Measurements from ENCODE around the gene AQP1.

Gene AQP1

DNA sequence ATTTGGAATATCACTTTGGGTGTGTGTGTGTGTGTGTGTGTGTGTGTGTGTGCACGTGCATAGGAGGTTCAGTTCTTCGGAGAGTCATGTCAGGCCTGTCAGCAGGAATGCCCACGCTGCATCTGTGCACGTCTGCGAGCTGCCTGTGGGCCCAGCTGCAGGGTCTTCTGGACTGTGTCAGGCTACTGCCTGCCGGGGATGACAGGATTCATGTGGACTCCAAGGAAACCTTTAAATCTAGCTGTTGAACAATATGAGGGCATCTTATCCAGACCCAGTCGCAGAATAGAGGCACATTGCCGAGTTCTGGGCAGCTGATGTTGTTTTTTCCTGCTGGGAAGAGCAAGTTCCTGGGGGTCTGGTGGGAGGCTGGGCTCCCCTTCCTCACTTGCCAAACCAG is 19.0 kb downstream of the AQP1 start:
- no peaks in the 10 kb centered on the region for H3K36me3 Mint-ChIP-seq
- no peak for ATAC-seq

DNA sequence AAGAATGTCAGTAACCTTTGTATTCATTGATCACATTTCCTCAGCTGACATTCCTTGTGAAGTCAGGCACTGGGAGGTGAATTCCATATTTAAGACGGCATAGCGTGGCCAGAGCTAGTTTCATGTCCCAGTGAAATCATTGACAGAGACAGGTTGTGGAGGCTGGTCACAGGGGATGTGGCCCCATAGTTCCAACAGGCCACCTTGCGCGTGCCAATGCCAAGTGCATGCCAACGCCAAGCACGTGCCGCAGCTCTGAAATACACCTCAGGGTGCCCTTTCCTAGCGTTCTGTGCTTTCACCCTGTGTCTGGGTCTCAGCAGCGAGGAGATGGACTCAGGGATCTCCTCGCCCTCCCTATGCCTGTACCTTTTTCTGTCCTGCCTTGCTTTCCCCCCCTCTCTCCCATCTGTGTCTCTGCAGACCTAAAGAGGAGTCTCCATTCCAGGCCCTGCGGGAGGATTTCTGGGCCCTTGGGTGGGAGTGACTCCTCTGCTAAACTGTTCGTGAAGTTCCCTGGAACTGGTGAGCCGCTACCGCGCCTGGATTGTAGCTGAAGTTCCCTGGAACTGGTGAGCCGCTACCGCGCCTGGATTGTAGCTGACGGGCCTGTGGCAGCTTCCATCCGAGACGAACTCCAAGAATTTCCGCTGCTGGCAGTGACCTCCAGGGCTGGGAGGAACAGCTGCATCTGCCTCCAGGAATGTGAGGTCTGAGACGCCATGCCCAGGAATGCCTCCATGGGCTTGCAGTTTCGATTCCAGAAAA is 19.7 kb downstream of the AQP1 start:
- ATAC-seq: no peak
- no peaks in the 10 kb centered on the region for H3K36me3 Mint-ChIP-seq
- no peak overlapping the region for H3K4me3 Mint-ChIP-seq
- H3K9me3 Mint-ChIP-seq: no peaks in the 10 kb centered on the region
- DNase-seq (ENCODE audit: low spot score in 2 of 2): peak in 1 of 2 donors; percentile 22
- no peak overlapping the region for H3K27ac Mint-ChIP-seq
- no peaks in the 10 kb centered on the region for H3K4me1 Mint-ChIP-seq

More for the DNA sequence above, 19.0 kb downstream of the AQP1 start:
- H3K27ac Mint-ChIP-seq: no peak overlapping the region
- DNase-seq (ENCODE audit: low spot score in 2 of 2): peak in 1 of 2 donors; percentile 20
- no peak overlapping the region for H3K4me3 Mint-ChIP-seq
- H3K9me3 Mint-ChIP-seq: no peaks in the 10 kb centered on the region
- no peaks in the 10 kb centered on the region for H3K4me1 Mint-ChIP-seq

GRCh38 chr7:30931929-30932540 is 20.4 kb downstream of the AQP1 start:
- no peaks in the 10 kb centered on the region for H3K36me3 Mint-ChIP-seq
- ATAC-seq (no peak), DNase-seq (ENCODE audit: low spot score in 2 of 2) (peak in 1 of 2 donors; percentile 33)
- no peak overlapping the region for H3K4me3 Mint-ChIP-seq
- no peaks in the 10 kb centered on the region for H3K4me1 Mint-ChIP-seq
- H3K27ac Mint-ChIP-seq: no peak overlapping the region
- H3K9me3 Mint-ChIP-seq: no peaks in the 10 kb centered on the region

DNA sequence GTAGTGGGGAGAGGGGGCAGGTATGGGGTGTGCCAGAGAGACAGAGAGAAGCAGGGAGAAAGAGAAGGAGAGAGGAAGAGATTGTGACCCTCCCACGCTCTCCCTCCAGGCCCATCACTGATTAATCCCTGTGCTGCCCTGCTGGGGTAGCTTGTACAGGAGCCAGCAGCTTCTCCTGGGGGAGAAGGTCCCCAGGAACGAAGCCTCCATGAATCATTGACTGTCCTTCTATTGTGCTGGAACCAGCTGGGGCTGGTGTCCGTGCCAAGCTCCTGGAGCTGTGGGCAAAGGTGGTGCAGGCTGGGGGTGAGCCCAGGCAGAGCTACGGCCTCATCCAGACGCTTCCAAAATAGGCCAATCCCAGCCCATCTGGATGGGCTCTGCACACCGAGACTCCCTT is 20.9 kb downstream of the AQP1 start:
- no peak overlapping the region for H3K4me3 Mint-ChIP-seq
- no peak for ATAC-seq
- no peak overlapping the region for H3K27ac Mint-ChIP-seq
- H3K9me3 Mint-ChIP-seq: no peaks in the 10 kb centered on the region
- H3K4me1 Mint-ChIP-seq: no peaks in the 10 kb centered on the region
- no peaks in the 10 kb centered on the region for H3K36me3 Mint-ChIP-seq
- peak in 1 of 2 donors; percentile 28 for DNase-seq (ENCODE audit: low spot score in 2 of 2)

DNA sequence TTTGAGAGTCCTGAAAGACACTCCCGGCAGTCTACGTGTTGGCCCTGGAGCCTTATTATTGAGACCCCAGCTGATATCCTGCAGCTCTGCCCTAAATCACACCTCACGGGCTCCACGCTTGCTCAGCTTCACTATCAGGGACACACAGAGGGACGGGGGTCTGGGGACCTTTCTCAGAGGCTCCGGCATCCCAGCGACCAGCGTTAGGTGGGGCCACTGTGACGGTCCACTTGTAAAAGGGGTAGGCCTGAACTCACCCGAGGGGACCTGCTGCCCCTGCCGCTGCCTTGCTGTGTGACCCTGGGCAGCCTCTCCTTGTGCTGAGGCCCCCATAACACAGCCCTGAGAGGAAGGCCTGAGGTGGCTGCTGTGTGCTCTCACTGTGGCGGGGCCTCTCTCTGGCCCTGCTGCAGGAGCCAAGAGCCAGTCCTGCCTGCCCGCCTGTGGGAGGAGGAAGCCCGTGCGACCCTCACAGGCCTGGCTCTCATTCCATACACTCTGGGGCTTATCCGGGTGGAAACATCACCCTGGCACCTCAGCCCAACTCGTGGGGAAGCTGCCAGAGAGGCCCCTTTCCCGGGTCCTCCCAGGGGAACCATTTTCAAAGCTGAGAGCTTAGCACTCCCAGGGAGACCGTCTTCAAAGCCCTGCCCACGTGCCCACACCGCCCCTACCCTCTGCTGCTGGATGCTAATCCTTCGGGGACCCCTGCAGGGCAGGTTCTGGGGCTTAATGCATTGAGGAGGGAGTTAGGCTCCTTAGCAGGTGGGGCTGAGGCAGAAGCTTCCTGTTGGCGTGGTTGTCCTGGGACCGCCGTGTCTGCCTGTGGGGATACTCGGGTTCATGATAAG is 21.7 kb downstream of the AQP1 start:
- Mint-ChIP-seq H3K4me3 (no peak overlapping the region), H3K4me1 (no peaks in the 10 kb centered on the region), H3K27ac (no peak overlapping the region), H3K9me3 (no peaks in the 10 kb centered on the region), H3K36me3 (no peaks in the 10 kb centered on the region)
- no peak for ATAC-seq
- DNase-seq (ENCODE audit: low spot score in 2 of 2): no peak

GRCh38 chr7:30934225-30934624 is 22.6 kb downstream of the AQP1 start:
- no peaks in the 10 kb centered on the region for H3K4me1 Mint-ChIP-seq
- no peak for DNase-seq (ENCODE audit: low spot score in 2 of 2)
- no peak overlapping the region for H3K27ac Mint-ChIP-seq
- no peak for ATAC-seq
- no peak overlapping the region for H3K4me3 Mint-ChIP-seq
- no peaks in the 10 kb centered on the region for H3K36me3 Mint-ChIP-seq
- H3K9me3 Mint-ChIP-seq: no peaks in the 10 kb centered on the region

DNA sequence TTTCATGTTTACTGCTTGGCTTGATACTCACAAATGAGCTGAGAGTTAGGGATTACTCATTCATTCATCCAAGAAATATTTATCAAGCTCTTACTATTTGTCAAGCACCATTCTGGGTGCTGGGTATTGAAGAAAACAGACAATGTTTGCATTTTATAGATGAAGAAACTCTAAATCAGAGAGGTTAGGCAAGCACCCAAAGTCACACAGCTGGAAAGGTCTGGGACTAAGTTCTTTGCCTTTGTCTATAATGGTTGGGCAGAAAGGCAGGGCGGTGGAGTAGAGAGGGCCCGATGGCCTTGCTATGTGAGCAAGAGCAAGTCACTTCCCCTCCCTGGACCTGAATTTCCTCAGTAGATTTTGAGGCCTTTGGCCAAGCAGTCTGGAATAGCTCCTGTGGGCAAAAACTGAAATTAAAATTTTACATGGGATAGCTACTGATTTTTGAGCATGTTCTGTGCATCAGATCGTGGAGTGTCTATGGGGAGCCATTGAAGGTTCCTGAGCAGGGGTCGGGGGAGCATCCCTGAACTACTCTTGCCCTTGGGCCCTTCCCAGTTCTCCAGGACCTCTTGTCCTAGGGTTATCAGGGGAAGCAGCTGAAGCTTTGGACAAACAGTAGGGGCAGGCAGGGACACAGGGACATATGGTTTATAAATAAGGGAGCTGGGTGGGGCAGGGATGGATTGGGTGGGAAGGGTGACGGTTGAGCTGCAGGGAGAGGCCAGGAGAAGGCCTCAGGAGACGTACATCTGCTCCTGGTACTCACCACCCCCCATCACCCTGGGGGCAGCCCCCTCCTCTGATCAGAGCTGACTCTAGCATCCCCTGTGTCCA is 23.3 kb downstream of the AQP1 start:
- H3K4me1 Mint-ChIP-seq: no peaks in the 10 kb centered on the region
- no peak overlapping the region for H3K4me3 Mint-ChIP-seq
- ATAC-seq (no peak), DNase-seq (ENCODE audit: low spot score in 2 of 2) (no peak)
- H3K9me3 Mint-ChIP-seq: no peaks in the 10 kb centered on the region
- H3K36me3 Mint-ChIP-seq: no peaks in the 10 kb centered on the region
- no peak overlapping the region for H3K27ac Mint-ChIP-seq

DNA sequence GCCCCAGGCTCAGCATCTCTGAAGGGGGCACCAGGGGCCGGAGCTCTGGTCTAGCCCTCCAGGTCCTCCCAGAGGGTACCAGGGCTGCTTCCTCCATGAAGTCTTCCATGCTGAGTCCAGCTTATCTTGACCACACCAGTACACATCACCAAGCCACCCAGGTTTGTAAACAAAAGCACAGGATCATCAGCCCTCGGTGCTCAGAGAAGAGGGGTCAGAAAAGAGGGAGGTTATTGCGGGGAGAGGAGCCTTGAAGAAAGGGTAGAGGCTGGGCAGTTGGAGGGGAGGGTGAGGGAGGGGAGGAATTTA is 23.9 kb downstream of the AQP1 start:
- Mint-ChIP-seq H3K4me1 (no peaks in the 10 kb centered on the region), H3K36me3 (no peaks in the 10 kb centered on the region), H3K4me3 (no peak overlapping the region), H3K27ac (no peak overlapping the region), H3K9me3 (no peaks in the 10 kb centered on the region)
- DNase-seq (ENCODE audit: low spot score in 2 of 2): no peak
- ATAC-seq: no peak

DNA sequence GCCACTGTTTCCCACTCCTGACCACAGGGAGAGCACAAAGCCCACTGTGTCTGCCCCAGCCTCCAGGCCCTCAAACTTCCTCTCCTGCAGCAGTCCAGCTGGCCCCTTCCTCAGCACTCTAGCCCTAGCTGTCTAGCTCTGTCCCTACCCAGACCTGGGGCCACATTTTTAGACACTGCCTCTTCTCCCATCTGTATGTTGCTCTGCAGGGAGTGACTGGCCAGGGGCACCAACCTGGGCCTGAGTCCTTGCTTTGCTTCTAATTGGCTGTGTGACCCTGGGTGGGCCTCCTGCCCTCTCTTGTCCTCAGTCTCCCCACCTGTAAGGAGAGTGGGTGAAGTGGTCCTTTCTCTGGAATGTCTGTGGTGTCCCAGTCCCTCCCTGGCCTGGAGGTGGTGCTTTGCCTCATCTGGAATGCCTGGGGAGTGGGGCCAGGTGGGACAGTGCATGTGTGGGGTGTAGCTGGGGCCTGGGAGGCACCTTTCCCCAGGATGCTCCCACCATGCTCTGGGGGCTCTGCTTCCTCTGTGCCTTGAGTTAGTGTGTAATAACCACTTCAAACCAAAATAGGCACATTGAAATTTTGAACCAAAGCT is 25.1 kb downstream of the AQP1 start:
- DNase-seq (ENCODE audit: low spot score in 2 of 2): no peak
- no peaks in the 10 kb centered on the region for H3K9me3 Mint-ChIP-seq
- ATAC-seq: peak; percentile 8
- H3K27ac Mint-ChIP-seq: no peak overlapping the region
- H3K36me3 Mint-ChIP-seq: no peaks in the 10 kb centered on the region
- H3K4me3 Mint-ChIP-seq: no peak overlapping the region
- H3K4me1 Mint-ChIP-seq: no peaks in the 10 kb centered on the region

- Mint-ChIP-seq H3K4me3 (no peak overlapping the region), H3K4me1 (no peaks in the 10 kb centered on the region), H3K27ac (no peak overlapping the region), H3K36me3 (no peaks in the 10 kb centered on the region), H3K9me3 (no peaks in the 10 kb centered on the region)
- no peak for ATAC-seq
- no peak for DNase-seq (ENCODE audit: low spot score in 2 of 2)
These were observed 25.8 kb downstream of the AQP1 start for GRCh38 chr7:30937416-30937815.

DNA sequence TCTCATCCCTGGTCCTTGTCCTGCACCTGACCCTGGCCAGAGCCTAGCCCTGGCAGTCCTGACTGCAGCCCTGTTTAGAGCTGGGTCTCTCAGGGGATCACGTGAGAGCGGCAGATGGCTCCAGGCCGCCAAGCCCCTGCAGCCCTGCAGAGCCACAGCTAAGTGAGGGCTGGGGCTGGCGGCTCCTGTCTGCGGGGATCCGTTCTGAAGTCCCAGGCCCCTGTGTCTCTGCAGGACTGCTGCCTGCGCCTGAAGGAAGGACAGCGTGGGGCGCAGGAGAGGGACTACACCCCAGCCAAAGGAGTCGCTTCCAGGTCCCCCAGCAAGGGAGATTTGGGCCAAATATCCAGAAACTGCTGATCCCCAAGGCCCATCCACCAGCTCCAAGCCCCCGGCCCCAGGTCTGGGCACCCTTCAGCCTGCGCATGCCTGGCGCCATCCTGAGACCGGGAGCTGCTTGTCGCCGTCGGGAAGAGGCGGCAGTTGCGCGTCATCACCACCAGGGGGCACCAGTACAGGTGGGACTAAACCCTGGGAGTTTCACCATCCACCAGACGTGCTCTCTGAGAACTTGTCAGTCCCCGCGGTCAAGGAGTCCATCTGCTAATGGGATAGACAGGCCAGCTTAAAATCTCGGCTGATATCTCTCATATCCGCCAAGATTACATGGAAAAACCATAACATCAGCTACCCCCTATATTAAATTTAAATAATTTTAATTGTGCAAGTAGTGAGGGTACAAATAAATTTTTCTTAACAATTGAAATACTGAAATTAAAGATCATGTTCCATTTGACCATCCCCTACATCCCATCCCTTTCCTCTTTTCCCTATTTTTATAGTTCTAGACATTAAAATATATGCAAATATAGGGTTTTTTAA is 27.0 kb downstream of the AQP1 start:
- H3K4me3 Mint-ChIP-seq: no peak overlapping the region
- peak; percentile 61 to 82 for DNase-seq (ENCODE audit: low spot score in 2 of 2)
- H3K9me3 Mint-ChIP-seq: no peaks in the 10 kb centered on the region
- ATAC-seq: peak; percentile 49
- H3K4me1 Mint-ChIP-seq: no peaks in the 10 kb centered on the region
- H3K36me3 Mint-ChIP-seq: no peaks in the 10 kb centered on the region
- H3K27ac Mint-ChIP-seq: no peak overlapping the region

- Mint-ChIP-seq H3K9me3 (peaks cover 8% of the 10 kb centered on the region), H3K36me3 (no peaks in the 10 kb centered on the region), H3K4me3 (no peak overlapping the region), H3K27ac (no peak overlapping the region), H3K4me1 (no peaks in the 10 kb centered on the region)
- DNase-seq (ENCODE audit: low spot score in 2 of 2) (no peak), ATAC-seq (no peak)
These were observed 30.1 kb downstream of the AQP1 start for GRCh38 chr7:30941582-30942323.

- peaks cover 7% of the 10 kb centered on the region for H3K9me3 Mint-ChIP-seq
- no peaks in the 10 kb centered on the region for H3K36me3 Mint-ChIP-seq
- H3K4me3 Mint-ChIP-seq: no peak overlapping the region
- DNase-seq (ENCODE audit: low spot score in 2 of 2) (no peak), ATAC-seq (no peak)
- no peak overlapping the region for H3K27ac Mint-ChIP-seq
- no peaks in the 10 kb centered on the region for H3K4me1 Mint-ChIP-seq
These were observed 38.5 kb downstream of the AQP1 start for GRCh38 chr7:30950197-30950596.
